H1 (cell line): Measurements from ENCODE around the gene CLCN3.

ENCODE experiments used
- CHD2 ChIP-seq: IDR thresholded peaks from 2 replicates; pipeline ENCODE4 v1.6.1; 2012; ENCODE audit warnings: low read length, improper control_type of control experiment
- CTCF ChIP-seq, 3 experiments: IDR thresholded peaks; 1 replicate in 2 of 3; 2 replicates in 1 of 3; pipeline versions ENCODE4 v1.5.1 to v1.6.1; 2011; ENCODE audit warnings: low read length in 3 of 3, mild to moderate bottlenecking in 3 of 3, inconsistent platforms in 2 of 3, low read depth in 1 of 3, moderate library complexity in 1 of 3; ENCODE audit not compliant: insufficient read depth in 1 of 3; ENCODE audit errors: control extremely low read depth in 1 of 3
- HDAC2 ChIP-seq, 2 experiments: fragments of 300-600 bp in 1 of 2; sonication (generic) in 1 of 2; IDR thresholded peaks; 2 replicates each; pipeline ENCODE4 v1.6.1; 2011 to 2012; ENCODE audit warnings: low read depth in 2 of 2, low read length in 2 of 2, mild to moderate bottlenecking in 2 of 2, moderate library complexity in 2 of 2, borderline replicate concordance in 1 of 2, inconsistent platforms in 1 of 2
- MAX ChIP-seq: IDR thresholded peaks from 2 replicates; pipeline ENCODE4 v1.6.1; 2012; ENCODE audit warnings: inconsistent platforms
- POLR2A ChIP-seq, 2 experiments: IDR thresholded peaks; 1 replicate in 1 of 2; 2 replicates in 1 of 2; pipeline ENCODE4 v1.6.1; 2011; ENCODE audit warnings: low read depth in 2 of 2, low read length in 2 of 2, mild to moderate bottlenecking in 2 of 2; ENCODE audit errors: control extremely low read depth in 1 of 2
- SP1 ChIP-seq: IDR thresholded peaks from 2 replicates; pipeline ENCODE4 v1.6.1; 2011; ENCODE audit warnings: low read depth, low read length
- TAF1 ChIP-seq: IDR thresholded peaks from 2 replicates; pipeline ENCODE4 v1.6.1; 2011; ENCODE audit warnings: mild to moderate bottlenecking, low read depth, low read length
- TBP ChIP-seq: IDR thresholded peaks from 2 replicates; pipeline ENCODE4 v1.6.1; 2011; ENCODE audit warnings: low read depth, low read length, improper control_type of control experiment
- TEAD4 ChIP-seq: IDR thresholded peaks from 2 replicates; pipeline ENCODE4 v1.6.1; 2012; ENCODE audit warnings: low read depth, low read length, inconsistent platforms, mixed read lengths
- ZNF274 ChIP-seq: IDR thresholded peaks from 2 replicates; pipeline ENCODE4 v1.7.0; 2012; ENCODE audit warnings: low read length, borderline replicate concordance; ENCODE audit errors: extremely low read depth

GRCh38 chr4:169644802-169645201 is 24.4 kb downstream of the CLCN3 start:
- TF ChIP-seq HDAC2 (IDR thresholded peaks at IDR 0.05; ENCODE audit: borderline replicate concordance in 1 of 2, low read depth in 2 of 2, low read length in 2 of 2), result no peak
- no peak for TF ChIP-seq CTCF (IDR thresholded peaks at IDR 0.05; ENCODE audit: control extremely low read depth in 1 of 3, insufficient read depth in 1 of 3, low read depth in 1 of 3, low read length in 3 of 3)
- no peak for TF ChIP-seq TEAD4
- no peak for TF ChIP-seq MAX
- TF ChIP-seq TAF1, result no peak
- no peak for TF ChIP-seq POLR2A (IDR thresholded peaks at IDR 0.05; ENCODE audit: control extremely low read depth in 1 of 2, low read depth in 2 of 2, low read length in 2 of 2)
- TF ChIP-seq CHD2, result no peak
- TF ChIP-seq TBP, result no peak
- TF ChIP-seq ZNF274, result no peak
- TF ChIP-seq SP1, result no peak
